ENCODE measurements around the gene EGLN2. TPM values are rescaled to one million over a fixed set of nuclear protein-coding genes. Genes with fewer than 3 reads are reported as not detected.

The EGLN2 gene
- total RNA-seq, 2 donors from 2014 or later = 87.4 to 99.8 TPM

- Histone ChIP-seq H3K27ac (ENCODE audit: low read depth, low read length) (no peak overlapping the region), H3K36me3 (ENCODE audit: control insufficient read depth, insufficient read depth, low read length) (peaks cover 26% of the 10 kb centered on the region), H3K4me1 (ENCODE audit: control insufficient read depth, insufficient read depth, low read length) (peaks cover 13% of the 10 kb centered on the region), H3K27me3 (ENCODE audit: control insufficient read depth, insufficient read depth, low read length, poor library complexity, severe bottlenecking) (no peaks in the 10 kb centered on the region), H3K9me3 (ENCODE audit: control insufficient read depth, low read length) (no peaks in the 10 kb centered on the region), H3K9ac (ENCODE audit: extremely low read depth, low read length, poor library complexity, severe bottlenecking) (no peak overlapping the region), H3K4me3 (ENCODE audit: low read length) (no peak overlapping the region)
- WGBS, 2 experiments (ENCODE audit: insufficient coverage in 1 of 2, insufficient read length in 1 of 2) = 94% methylated on average over 5 to 14 of the region's 14 CpGs
- peaks cover 21% of the 10 kb centered on the region for H3K4me1 Mint-ChIP-seq
- no peaks in the 10 kb centered on the region for H3K9me3 Mint-ChIP-seq
- no peak for DNase-seq
- TF ChIP-seq CTCF (conservative IDR thresholded peaks at IDR 0.05) = no peak
- H3K27me3 Mint-ChIP-seq (ENCODE audit: insufficient read depth) = no peaks in the 10 kb centered on the region
- H3K27ac Mint-ChIP-seq = peak overlapping the region; percentile 17
- peaks cover 20% of the 10 kb centered on the region for H3K36me3 Mint-ChIP-seq (ENCODE audit: low read depth)
- no peak overlapping the region for H3K4me3 Mint-ChIP-seq
Measured at GRCh38 chr19:40797166-40797962, 1.6 kb upstream of the EGLN2 start.

- H3K9me3 Mint-ChIP-seq = no peaks in the 10 kb centered on the region
Measured at GRCh38 chr19:40797963-40798682, 868 bp upstream of the EGLN2 start.

More at GRCh38 chr19:40797963-40798682, 868 bp upstream of the EGLN2 start:
- H3K9me3 ChIP-seq (ENCODE audit: control insufficient read depth, low read length) = no peaks in the 10 kb centered on the region
- peak; percentile 94 for DNase-seq
- H3K36me3 ChIP-seq (ENCODE audit: control insufficient read depth, insufficient read depth, low read length) = peaks cover 31% of the 10 kb centered on the region
- peak; percentile 67 for TF ChIP-seq CTCF (conservative IDR thresholded peaks at IDR 0.05)
- H3K9ac ChIP-seq (ENCODE audit: extremely low read depth, low read length, poor library complexity, severe bottlenecking) = peak overlapping the region; percentile 90
- Mint-ChIP-seq H3K27ac (peak overlapping the region; percentile 100), H3K27me3 (ENCODE audit: insufficient read depth) (no peaks in the 10 kb centered on the region), H3K4me3 (peak overlapping the region; percentile 91), H3K36me3 (ENCODE audit: low read depth) (peaks cover 26% of the 10 kb centered on the region), H3K4me1 (peaks cover 28% of the 10 kb centered on the region)
- peak overlapping the region; percentile 89 for H3K4me3 ChIP-seq (ENCODE audit: low read length)
- 17 to 21% methylated on average over 12 to 28 of the region's 28 CpGs for WGBS, 2 experiments (ENCODE audit: insufficient coverage in 1 of 2, insufficient read length in 1 of 2)
- peaks cover 17% of the 10 kb centered on the region for H3K4me1 ChIP-seq (ENCODE audit: control insufficient read depth, insufficient read depth, low read length)
- H3K27ac ChIP-seq (ENCODE audit: low read depth, low read length) = peak overlapping the region; percentile 77
- no peaks in the 10 kb centered on the region for H3K27me3 ChIP-seq (ENCODE audit: control insufficient read depth, insufficient read depth, low read length, poor library complexity, severe bottlenecking)

Measured in endodermal cell (in vitro differentiated cells).